22Rv1 (cell line): ENCODE results near the gene TIMM9.

Experiments
- CTCF ChIP-seq: fragments of 450-650 bp; IDR thresholded peaks from 2 replicates; pipeline ENCODE4 v1.5.1; 2017; ENCODE audit warnings: mild to moderate bottlenecking
- ZFX ChIP-seq: fragments of 450-650 bp; IDR thresholded peaks from 2 replicates; pipeline ENCODE4 v1.6.1; 2017; ENCODE audit warnings: antibody characterized with exemption, borderline replicate concordance

DNA sequence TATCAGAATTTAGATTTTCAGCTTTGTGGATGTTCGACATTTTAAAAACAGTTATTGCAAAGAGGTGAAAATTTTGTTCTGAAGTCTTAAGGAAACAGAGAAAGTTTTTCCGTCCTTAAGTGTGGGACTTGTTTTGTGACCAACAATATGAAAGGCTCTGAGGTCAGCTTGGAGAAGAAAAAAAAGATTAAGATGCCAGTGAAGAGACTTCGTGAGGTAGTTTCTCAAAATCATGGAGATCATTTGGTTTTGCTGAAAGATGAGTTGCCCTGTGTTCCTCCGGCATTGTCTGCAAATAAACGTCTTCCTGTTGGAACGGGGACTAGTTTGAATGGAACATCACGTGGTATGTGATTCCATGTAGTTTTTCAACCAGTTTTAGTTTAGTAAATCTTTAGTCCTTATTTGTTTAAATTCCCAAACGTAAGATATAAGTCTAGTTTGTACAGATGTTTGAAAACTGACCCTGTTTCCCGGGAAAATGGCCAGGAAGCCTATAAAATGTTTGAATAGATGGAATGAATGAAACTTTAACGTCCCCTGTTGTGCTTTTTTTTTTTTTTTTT lies 870 bp upstream of the TIMM9 start:
- TF ChIP-seq CTCF (no peak), ZFX (no peak)
